Measurements from ENCODE around the gene TFEC. TPM values are rescaled to one million over a fixed set of nuclear protein-coding genes. Genes with fewer than 3 reads are reported as not detected.
"Not testable (repeated sequence)": the region's sequence is repeated elsewhere in the genome, so short reads cannot be mapped to it uniquely, and the experiment has no call there.

TFEC gene
- total RNA-seq, 1 experiment from 2014 or later: 0.16 TPM

- no peak for DNase-seq (ENCODE audit: low read depth)
These were observed 97.7 kb downstream of the TFEC start for GRCh38 chr7:115932880-115933279.

DNA sequence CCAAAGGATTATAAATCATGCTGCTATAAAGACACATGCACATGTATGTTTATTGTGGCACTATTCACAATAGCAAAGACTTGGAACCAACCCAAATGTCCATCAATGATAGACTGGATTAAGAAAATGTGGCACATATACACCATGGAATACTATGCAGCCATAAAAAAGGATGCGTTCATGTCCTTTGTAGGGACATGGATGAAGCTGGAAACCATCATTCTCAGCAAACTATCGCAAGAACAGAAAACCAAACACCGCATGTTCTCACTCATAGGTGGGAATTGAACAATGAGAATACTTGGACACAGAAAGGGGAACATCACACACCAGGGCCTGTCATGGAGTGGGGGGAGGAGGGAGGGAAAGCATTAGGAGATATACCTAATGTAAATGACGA lies 100.4 kb downstream of the TFEC start:
- not testable (repeated sequence) for DNase-seq (ENCODE audit: low read depth)

DNA sequence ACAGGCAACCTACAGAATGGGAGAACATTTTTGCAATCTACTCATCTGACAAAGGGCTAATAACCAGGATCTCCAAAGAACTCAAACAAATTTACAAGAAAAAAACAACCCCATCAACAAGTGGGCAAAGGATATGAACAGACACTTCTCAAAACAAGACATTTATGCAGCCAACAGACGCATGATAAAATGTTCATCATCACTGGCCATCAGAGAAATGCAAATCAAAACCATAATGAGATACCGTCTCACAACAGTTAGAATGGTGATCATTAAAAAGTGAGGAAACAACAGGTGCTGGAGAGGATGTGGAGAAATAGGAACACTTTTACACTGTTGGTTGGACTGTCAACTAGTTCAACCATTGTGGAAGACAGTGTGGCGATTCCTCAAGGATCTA lies 100.8 kb downstream of the TFEC start:
- not testable (repeated sequence) for DNase-seq (ENCODE audit: low read depth)

DNA sequence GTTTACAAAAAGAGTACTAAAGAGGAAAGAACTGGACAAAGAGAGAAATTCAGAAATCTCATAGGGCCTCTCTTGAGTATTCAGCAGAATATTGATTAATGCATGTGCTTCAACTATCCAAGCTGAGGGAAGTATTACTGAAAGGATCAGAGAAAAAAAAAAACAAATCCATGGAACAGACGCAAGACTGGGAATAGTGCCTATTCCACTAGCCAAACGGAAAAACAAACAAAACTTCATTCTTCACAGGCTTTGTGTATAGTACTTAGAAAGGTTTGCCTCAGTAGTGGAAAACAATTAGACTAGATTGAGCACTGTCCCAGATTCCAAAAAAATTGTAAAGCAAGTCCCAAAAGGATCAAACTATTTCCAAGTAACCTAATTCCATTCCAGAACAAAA lies 106.2 kb downstream of the TFEC start:
- no peak for DNase-seq (ENCODE audit: low read depth)

GRCh38 chr7:115920367-115920766 lies 110.2 kb downstream of the TFEC start:
- no peak for DNase-seq (ENCODE audit: low read depth)

GRCh38 chr7:115914951-115915350 lies 115.6 kb downstream of the TFEC start:
- no peak for DNase-seq (ENCODE audit: low read depth)

DNA sequence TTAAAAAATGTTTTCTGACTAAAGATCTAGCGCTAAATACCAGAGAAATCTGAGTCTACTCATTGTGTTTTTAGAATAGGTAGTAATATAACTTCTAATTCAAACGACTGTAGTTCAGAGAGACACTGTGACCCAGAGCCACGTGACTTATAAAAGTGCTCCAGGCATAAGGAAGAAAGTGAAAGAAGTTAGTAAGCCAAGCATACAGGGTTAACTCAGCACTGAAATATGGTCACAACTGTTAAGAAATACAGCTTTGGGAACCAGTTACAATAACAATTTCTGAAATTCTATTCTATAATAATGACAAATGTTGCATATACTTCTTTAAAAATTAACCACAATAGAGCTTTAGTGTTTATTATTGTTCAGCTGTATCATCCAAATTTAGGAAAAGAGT lies 119.1 kb downstream of the TFEC start:
- DNase-seq (ENCODE audit: low read depth): peak; percentile 3

- DNase-seq (ENCODE audit: low read depth): peak; percentile 61
These were observed 119.9 kb downstream of the TFEC start for GRCh38 chr7:115910541-115911164.

DNA sequence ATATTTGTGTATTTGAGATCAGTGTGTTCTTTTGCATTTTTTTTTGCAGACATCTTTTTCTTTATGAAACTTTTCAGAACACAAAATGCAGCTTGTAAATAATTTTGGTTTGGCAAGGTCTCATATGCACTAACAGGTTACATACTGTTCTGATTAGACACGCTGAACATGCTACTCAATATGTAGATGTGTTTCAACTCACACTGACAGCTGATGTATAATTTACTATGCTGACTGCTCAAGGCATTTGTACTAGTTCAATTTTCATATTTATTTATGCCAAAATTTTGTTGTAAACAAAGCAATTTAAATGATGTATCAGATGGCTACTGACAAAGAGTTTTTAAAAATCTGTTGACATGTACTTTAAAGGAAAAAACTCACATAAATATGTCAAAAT lies 123.8 kb downstream of the TFEC start:
- DNase-seq (ENCODE audit: low read depth): no peak

DNA sequence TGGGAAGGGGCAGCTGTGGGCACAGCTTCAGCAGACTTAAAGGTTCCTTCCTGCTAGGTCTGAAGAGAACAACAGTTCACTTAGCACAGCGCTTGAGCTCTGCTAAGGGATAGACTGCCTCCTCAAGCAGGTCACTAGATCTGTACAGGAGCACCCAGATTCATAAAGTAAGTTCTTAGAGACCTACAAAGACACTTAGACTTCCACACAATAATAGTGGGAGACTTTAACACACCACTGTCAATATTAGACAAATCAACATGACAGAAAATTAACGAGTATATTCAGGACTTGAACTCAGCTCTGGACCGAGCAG lies 140.9 kb downstream of the TFEC start:
- no peak for DNase-seq (ENCODE audit: low read depth)

GRCh38 chr7:115888981-115889668 lies 141.4 kb downstream of the TFEC start:
- DNase-seq (ENCODE audit: low read depth): no peak

- DNase-seq (ENCODE audit: low read depth): no peak
These were observed 145.0 kb downstream of the TFEC start for GRCh38 chr7:115885550-115885949.

Other genes with a start within 250 kb of the TFEC start
- 48.8 and 54.8 TPM in 2 replicates for gene TES, start 179.8 kb upstream of the TFEC start, total RNA-seq (2014; rRNA removed; shearing (Covaris generic))

All from HT1080 (cell line).